ENCODE data around the gene SSBP3. TPM values are rescaled to one million over a fixed set of nuclear protein-coding genes. Genes with fewer than 3 reads are reported as not detected.

Gene SSBP3
- total and polyA plus RNA-seq, 8 donors = 33.0 to 129 (median 112) TPM

- intact Hi-C loops (cut with DNase I) = no loop called here
- no peak for TF ChIP-seq CTCF (IDR thresholded peaks at IDR 0.05)
- H3K27me3 ChIP-seq = no peaks in the 10 kb centered on the region
- no peak overlapping the region for H3K4me3 ChIP-seq
- H3K9me3 ChIP-seq = no peaks in the 10 kb centered on the region
- no peak overlapping the region for H3K27ac ChIP-seq
- H3K4me1 ChIP-seq = peaks cover 0 to 10% of the 10 kb centered on the region in 2 donors
- ATAC-seq (peak; percentile 73), DNase-seq (no peak)
- H3K36me3 ChIP-seq = no peaks in the 10 kb centered on the region
Measured at GRCh38 chr1:54416435-54416834, 10.2 kb upstream of the SSBP3 start.

GRCh38 chr1:54415991-54416390 lies 9.8 kb upstream of the SSBP3 start:
- DNase-seq = no peak
- no peak for TF ChIP-seq CTCF (IDR thresholded peaks at IDR 0.05)
- Histone ChIP-seq H3K9me3 (no peaks in the 10 kb centered on the region), H3K4me1 (peaks cover 0 to 10% of the 10 kb centered on the region in 2 donors), H3K36me3 (no peaks in the 10 kb centered on the region), H3K4me3 (no peak overlapping the region), H3K27me3 (no peaks in the 10 kb centered on the region), H3K27ac (no peak overlapping the region)
- ATAC-seq = no peak
- intact Hi-C loops (cut with DNase I) = no loop called here

- intact Hi-C loops (cut with DNase I) = no loop called here
- TF ChIP-seq CTCF (IDR thresholded peaks at IDR 0.05) = no peak
Measured at GRCh38 chr1:54415533-54415932, 9.3 kb upstream of the SSBP3 start.

GRCh38 chr1:54413732-54414131 lies 7.5 kb upstream of the SSBP3 start:
- no peaks in the 10 kb centered on the region for H3K27me3 ChIP-seq
- ATAC-seq = no peak
- no peak for TF ChIP-seq CTCF (IDR thresholded peaks at IDR 0.05)
- H3K4me3 ChIP-seq = no peak overlapping the region
- H3K4me1 ChIP-seq = peaks cover 0 to 19% of the 10 kb centered on the region in 2 donors
- no peaks in the 10 kb centered on the region for H3K9me3 ChIP-seq
- no peak for DNase-seq
- no peaks in the 10 kb centered on the region for H3K36me3 ChIP-seq
- intact Hi-C loops (cut with DNase I) = no loop called here
- peak overlapping the region in 1 of 2 donors; percentile 40 for H3K27ac ChIP-seq

More at GRCh38 chr1:54415533-54415932, 9.3 kb upstream of the SSBP3 start:
- H3K27ac ChIP-seq = no peak overlapping the region
- H3K4me1 ChIP-seq = peaks cover 0 to 10% of the 10 kb centered on the region in 2 donors
- no peak overlapping the region for H3K4me3 ChIP-seq
- no peaks in the 10 kb centered on the region for H3K36me3 ChIP-seq
- DNase-seq (no peak), ATAC-seq (no peak)
- no peaks in the 10 kb centered on the region for H3K9me3 ChIP-seq
- H3K27me3 ChIP-seq = no peaks in the 10 kb centered on the region

GRCh38 chr1:54413295-54413694 lies 7.1 kb upstream of the SSBP3 start:
- Histone ChIP-seq H3K36me3 (no peaks in the 10 kb centered on the region), H3K4me1 (peaks cover 0 to 24% of the 10 kb centered on the region in 2 donors), H3K9me3 (no peaks in the 10 kb centered on the region), H3K27me3 (no peaks in the 10 kb centered on the region), H3K4me3 (no peak overlapping the region), H3K27ac (peak overlapping the region in 1 of 2 donors; percentile 40)
- intact Hi-C loops (cut with DNase I) = no loop called here
- TF ChIP-seq CTCF (IDR thresholded peaks at IDR 0.05) = no peak
- ATAC-seq (peak; percentile 39), DNase-seq (peak in 1 of 4 donors; percentile 65)
